Activated naive CD4-positive, alpha-beta T cell (primary cell): Measurements from ENCODE around the gene MRE11.
"Not testable (repeated sequence)": the region's sequence is repeated elsewhere in the genome, so short reads cannot be mapped to it uniquely, and the experiment has no call there.

Experiments
- DNase-seq, 4 experiments: peaks; one replicate each; lab custom pipeline; 2025; lab: John Stamatoyannopoulos, UW

Gene MRE11

DNA sequence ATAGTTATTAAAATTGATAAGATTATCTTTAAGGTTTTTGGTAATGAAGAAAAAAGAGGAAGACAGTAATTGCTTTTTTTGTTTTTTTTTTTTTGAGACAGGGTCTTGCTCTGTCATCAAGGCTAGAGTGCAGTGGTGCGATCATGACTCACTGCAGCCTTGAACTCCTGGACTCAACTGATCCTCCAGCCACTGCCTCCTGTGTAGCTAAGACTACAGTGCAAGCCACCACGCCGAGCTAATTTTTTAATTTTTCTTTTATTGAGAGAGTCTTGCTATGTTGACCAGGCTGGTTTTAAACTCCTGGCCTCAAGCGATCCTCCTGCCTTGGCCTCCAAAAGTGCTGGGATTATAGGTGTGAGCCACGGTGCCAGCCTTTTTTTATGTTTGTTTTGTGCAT lies 12.9 kb upstream of the MRE11 start:
- DNase-seq = not testable (repeated sequence)

DNA sequence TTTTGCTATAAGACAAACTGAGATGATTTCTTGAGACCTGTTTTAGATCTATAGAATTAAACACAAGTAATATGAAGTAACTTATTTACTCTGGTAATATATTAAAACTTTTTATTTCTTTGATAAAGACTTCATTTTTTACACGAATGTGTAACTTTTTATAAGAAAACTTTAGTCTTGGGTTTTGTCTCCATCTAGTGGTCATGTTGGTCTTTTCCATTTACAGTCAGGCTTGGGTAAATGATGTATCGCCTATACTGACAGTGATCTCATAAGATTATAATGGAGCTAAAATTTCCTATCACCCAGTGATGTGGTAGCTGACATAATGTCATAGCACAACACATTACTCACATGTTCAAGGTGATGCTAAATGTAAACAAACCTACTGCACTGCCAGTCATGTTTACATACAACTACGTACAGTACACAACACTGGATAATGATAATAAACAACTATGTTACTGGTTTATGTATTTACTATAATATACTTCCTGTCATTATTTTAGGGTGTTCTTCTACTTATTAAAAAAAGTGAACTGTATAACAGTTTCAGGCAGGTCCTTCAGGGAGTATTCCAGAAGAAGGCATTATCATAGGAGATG lies 11.1 kb upstream of the MRE11 start:
- no peak for DNase-seq

DNA sequence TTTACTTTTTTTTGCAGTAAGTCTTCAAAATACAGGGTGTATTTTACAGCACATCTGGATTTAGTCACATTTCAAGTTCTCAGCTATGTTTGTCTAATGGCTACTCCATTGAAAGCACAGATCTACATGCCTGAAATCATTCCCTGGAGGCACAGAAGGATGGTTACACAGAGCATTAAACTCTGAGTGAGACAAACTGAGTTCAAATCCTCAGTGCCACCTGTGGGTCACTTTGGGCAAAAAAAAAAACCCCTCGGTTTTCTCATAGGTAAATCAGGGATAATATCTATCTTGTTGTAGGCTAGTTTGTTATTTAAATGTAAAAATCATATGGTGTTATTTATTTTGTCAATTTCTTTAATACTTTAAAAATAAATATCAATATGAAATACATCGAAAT lies 7.9 kb upstream of the MRE11 start:
- no peak for DNase-seq

DNA sequence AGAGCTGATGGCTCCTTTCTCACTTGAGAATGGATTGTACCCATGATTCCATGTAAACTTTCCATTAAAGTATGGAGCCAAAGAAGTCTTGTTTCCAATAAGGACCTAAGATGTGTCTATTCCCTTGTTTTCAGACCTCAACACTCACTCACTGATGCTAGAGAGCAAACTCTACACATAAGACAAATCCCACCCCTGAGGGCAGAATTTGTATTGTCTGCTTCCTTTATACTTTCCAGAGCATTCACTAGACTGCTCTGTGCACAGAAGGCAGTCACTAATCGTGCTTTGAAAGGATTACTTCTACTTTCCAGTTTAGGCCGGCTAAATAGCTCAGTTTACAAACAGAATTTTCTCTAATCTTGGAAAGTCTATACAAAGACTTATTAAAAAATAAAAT lies 6.5 kb upstream of the MRE11 start:
- DNase-seq = no peak

DNA sequence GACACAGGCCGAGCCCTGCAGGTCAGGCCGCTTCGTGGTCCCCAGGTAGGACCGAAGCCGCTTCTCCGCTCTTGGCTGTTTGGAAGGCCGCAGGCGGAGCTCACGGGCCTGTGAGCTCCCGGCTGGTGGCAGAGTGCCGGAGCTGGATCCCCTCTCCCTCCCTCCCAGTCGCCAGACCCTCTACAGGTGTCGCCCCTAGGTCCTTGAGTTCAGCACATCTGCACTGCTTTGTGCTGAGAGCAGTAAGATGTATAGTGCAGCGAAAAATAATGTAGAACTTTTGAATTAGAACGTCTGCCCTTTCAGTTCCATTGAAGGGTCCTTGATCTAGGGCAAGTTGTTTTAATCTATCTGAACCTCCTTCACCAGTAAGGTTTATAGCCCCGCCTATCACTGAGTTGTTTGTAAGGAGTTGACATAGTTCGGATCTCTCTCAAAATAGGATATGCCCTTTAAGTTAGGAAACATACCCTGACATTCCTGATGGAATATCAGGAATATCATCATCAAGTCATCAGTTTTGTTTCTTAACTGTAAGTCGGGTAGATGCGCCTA lies 559 bp upstream of the MRE11 start:
- DNase-seq = no peak

DNA sequence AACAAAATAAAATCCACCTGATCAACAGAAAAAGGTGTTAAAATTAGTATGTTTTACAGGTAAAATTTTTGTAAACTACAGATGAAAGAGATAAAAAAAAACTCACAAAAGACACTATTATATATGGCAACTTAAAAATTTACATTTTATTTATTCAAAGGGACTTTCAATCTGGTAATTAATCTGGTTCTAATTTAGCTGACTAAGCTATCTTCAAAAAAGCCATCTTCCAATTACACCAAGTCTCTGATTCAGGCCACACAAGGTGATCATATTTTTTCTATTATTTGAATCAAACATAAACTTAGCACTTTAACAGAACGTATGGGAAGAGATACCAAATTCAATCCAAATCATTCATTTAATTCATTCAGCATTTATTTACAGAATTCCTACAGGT lies 7.6 kb downstream of the MRE11 start:
- DNase-seq = no peak

DNA sequence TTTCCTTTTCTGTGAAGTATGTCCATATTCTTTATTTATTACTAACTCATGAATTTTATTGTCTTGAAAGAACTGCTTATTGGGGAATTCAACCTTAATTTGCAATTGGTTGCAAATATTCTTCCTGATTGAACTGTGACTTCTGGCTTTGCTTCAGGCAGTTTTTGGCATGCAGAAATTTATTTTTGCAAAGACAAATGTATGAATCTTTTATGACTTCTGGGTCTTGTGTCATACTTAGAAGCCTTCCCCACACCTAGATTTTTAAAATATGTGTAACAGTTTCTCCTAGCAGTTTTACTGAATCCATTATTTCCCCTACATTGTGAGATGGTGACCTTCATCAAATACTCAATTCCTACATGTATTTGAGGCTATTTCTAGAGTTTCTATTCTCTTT lies 12.3 kb downstream of the MRE11 start:
- no peak for DNase-seq

DNA sequence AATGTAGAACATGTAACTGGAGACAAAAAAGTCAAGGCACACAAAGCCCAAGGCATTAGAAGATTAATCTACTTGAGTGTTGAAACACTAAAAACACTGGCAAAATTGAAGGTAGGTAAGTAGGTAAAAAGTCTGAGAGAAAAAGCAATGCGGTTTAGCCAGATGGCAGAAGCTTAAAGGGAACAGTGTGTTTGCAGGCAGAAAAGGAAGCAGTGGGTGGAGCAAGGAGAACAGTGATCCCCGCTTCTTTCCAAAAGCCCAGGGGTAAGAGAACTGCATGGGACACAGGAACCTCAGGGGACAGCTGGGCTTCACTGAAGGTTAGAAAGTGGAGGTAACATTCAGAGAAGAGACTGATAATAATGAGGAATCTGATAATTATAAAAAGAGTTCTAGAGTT lies 16.0 kb downstream of the MRE11 start:
- no peak for DNase-seq

DNA sequence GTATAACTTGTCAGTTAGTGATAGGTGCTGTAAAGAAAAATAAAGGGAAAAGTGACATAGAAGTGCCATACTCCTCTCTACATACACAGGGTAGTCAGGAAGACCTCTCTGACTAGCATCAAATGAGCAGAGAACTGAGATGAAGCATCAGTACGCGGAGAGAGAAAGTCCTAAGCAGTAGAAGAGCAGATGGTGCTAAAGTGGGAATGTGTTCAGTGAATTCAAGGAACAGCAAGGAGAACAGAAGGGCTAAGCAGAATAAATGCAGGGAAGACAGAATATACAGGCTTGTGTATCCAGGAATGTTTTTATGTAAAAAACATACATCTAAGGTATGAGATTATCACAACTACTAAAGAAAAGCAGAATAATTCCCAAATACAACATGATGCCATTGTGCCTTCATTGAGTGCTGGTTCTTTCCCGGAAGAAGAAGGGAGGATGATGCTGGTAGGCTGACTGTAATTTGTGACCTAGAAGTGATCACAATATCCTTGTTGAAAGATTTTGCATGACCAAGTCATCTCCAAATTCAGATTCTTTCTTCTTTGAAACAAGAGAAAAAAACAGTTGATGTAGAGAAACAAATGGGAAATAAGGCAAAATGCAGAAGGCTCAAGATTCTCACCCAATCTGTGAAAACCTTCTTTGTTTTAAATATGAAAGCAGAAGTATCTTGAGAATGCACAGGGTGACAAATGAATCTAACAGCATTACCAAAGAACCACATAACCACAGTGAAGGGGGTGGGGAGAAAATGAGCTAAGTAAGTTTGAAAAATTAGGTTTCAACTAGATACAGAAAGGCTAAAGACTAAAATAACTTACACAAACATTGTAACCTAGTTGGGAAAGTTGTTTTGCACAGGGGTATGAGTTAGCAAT lies 20.5 kb downstream of the MRE11 start:
- DNase-seq = no peak

DNA sequence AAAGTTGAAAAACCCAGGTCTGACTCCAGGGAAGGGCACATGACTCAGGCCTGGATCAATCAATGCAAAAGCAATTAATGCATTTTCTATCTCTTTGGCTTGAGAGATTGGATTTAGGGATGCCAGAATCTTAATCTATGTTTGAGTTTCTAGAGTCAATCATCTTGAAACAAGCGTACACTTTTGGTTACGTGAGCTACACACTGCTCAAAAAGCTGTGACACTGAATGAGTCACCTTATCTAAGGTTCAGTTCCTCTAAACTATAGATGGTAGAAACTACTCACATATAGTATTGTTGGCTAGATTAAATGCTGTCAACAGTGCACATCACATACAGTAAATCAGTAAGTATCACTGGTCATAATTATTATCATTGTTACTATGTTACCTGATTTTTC lies 24.2 kb downstream of the MRE11 start:
- DNase-seq = no peak

DNA sequence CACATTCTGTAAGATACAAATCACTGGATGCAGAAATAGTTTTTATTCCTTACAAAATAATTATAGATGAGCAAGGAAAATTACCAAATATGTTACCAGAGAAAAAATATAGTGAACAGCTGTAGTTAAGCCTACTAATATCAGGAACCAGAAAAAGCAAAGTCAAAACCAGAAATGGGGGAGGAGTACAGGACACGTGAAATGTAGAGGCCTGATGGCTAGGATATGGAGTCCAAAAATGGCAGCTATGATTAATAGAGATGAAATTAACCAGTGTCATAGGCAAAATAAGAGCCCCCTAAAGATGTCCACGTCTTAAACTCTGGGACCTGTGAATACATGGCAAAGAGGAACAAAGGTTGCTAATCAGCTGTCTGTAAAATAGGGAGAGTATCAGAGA lies 34.1 kb downstream of the MRE11 start:
- no peak for DNase-seq

DNA sequence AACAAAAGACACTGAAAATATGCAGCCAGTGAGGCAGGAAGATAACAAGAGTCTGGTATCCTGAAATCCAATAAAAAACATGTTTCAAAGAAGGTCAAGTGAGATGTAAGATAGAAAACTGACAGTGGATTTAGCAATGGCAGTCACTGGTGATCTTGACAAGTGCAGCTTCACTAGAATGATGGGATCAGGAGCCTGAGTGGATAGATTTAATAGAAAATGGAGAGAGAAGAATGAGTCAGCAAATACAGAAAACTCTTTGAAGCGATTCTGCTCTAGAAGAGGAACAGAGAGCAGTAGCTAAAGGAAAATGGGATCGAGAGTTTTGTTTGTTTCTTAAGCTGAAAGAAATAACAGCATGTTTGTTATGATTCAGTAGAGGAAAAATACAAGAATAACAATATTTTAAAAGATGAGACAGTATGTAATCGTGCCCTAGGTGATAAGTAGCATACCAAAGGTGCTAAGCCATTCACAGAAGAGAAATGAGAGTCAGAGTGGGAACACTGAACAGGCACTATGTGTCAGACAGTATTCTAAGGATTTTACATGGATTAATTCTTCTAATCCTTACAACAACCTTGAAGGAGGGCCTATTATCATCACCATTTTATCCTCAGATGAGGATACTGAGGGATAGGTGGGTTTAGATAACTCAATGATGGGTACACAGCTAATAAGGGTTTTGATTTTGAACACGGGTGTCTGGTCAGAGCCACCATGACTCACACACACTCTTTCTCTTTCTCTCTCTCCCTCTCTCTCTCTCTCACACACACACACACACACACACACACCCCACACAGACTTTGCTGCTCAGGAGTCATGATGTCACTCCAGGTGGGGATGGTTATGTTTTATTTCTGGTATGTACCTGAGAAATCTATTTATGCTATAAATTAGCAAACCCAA lies 36.3 kb downstream of the MRE11 start:
- no peak for DNase-seq

DNA sequence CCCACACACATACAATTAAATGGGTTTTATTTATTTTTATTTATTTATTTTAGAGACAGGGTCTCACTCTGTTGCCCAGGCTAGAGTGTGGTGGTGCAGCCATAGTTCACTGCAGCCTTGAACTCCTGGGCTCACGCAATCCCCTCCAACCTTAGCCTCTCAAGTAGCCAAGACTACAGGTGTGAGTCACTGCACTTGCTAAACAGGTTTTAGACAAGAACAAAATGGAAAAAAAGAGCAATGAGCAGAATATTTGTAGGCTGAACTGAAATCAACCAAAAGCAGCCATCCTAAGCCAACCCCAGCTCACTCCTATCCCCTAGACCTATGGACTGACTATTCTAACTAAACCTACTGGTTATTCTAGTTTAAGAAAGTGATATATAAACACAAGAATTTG lies 37.8 kb downstream of the MRE11 start:
- DNase-seq = no peak

DNA sequence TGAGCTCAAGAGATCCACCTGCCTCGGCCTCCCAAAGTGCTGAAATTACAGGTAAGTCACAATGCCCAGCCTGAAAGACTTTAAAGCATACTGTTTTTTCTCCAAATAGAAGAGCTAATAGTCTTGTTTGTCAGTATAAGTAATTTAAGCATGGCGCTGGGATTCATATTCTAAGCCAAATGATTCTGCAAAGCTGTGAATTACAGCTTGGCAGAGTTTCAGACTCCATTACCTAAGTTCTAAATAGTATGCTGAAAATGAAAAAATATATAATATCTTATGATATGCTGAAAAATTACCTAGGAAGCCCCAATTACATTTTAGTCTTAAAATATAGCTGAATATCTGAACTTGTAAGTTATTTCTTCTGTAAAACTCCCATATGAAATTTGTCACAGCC lies 39.3 kb downstream of the MRE11 start:
- DNase-seq = no peak

DNA sequence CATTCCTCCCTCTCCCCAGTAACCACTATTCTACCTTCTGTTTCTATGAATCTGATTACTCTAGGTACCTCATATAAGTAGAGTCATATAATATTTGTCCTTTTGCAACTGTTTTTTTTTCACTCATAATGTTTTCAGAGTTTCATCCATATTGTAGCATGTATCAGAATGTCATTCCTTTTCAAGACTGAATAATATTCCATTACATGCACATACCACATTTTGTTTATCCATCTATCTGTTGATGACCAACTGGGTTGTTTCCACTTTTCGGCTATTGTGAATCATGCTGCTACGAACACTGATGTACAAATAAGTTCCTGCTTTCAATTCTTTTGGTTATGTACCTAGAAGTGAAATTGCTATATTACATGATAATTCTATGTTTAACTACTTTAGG lies 40.7 kb downstream of the MRE11 start:
- DNase-seq = no peak

DNA sequence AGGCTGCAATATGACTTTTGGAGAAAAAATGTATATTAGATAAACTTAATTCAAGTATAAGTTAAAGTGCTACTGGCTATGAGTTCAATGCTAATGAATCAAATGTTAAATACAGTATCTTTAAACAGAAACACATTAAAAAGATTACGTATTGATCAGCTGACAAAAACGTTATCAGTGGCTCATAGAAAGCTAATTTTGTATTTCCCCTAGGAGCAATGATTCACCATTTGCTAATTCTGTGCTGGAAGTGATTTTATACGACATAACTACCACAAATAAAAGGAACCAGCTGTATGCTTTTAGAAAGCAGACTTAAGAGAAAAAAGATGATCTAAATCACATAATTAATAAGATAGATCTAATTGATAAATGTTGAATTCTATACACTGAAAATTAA lies 43.6 kb downstream of the MRE11 start:
- no peak for DNase-seq

DNA sequence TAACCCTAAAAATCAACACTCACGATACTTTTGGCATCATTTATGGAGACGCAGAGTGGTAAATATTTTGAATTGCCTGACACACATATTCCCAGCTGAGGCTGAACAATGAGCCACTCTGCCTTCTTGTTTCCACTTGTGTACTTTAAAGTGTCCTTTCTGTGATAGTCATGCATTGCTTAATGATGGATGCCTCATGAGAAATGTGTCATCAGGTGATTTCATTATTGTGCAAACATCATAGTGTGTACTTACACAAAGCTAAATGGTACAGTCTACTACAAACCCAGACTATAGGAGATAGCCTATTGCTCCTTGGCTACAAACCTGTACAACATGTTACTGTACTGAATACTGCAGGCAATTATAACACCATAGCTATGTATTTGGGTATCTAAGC lies 44.2 kb downstream of the MRE11 start:
- DNase-seq = no peak

DNA sequence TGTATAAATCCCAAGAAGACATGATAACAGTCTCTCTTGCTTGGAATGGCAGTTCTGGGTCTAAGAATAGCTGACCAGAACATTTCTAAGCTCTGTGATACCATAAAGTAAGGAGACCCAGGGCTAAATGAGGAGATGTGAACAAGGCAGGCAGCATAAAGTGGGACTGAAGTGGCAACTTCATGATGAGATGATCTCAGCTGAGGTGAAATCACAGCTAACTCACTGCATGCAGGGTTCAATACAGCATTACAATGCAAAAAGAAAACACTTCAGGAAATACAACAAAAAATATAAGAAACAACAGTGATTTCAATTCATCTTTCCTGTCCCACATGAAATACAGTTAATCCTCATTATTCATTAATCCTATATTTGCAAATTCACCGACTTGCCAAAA lies 44.6 kb downstream of the MRE11 start:
- DNase-seq = no peak

DNA sequence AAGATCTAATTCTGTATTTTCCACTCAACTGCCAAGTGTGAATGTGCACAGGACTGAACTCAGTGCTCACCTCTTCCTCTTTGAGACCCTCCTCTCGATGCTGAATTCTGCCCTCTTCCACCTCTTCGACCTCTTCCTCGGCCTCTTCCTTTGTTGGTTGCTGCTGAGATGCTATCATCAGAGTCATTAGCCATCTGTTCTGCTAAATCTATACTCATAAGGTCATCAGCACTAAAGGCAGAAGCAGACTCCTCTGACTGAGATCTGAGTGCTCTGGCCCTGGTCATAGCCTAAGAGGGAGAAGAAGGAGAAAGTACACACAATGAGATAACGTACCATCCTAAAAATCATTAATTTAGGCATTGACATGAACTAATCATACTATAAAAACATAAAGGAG lies 46.5 kb downstream of the MRE11 start:
- DNase-seq = no peak

DNA sequence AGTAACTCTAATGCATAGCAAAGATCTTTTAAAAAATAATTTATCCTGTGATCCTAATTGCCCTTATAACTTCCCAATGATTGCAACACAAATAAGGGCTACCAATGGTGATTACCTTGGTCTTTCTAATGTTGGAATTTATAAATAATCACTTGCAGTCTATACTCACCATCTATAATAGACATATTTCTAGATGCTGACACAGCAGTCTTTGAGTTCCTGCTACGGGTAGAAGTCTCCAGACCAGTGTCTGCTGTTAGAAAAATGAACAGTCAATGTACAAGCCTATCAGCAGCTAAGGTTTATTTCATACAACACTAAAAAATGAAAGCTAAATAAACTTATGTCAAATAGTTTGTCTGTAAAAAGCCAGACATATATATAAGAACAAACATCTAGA lies 48.0 kb downstream of the MRE11 start:
- DNase-seq = no peak

DNA sequence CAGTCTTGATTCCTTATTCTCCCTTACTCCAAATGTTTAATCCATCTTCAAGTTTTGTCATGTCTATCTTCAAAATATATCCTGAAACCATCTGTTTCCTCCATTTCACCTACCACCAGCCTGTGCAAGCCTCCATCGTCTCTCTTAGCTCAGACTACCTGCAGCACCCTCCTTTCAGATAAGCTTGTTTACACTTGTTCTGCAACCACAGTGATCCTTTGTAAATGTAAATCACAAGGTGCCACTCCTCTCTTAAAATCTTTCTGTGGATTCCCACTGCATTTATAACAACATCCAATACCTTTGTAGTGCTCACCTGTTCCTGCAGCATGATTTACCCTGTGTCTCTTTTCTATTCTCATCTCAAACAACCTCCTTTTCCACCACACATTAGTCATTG lies 60.6 kb downstream of the MRE11 start:
- no peak for DNase-seq

DNA sequence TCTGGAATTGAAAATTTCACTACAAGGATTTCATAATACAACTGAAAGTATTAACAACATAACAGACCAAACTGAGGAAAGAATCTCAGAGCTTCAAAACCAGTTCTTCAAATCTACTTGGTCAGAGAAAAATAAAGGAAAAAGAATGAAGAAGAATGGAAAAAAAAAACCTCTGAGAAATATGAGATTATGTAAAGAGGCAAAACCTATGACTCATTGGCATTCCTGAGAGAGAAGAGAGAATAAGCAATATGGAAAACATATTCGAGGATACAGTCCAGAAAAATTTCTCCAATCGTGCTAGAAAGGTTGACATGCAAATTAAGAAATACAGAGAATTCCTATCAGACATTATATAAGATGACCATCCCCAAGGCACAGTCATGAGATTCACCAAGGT lies 69.0 kb downstream of the MRE11 start:
- DNase-seq = no peak

DNA sequence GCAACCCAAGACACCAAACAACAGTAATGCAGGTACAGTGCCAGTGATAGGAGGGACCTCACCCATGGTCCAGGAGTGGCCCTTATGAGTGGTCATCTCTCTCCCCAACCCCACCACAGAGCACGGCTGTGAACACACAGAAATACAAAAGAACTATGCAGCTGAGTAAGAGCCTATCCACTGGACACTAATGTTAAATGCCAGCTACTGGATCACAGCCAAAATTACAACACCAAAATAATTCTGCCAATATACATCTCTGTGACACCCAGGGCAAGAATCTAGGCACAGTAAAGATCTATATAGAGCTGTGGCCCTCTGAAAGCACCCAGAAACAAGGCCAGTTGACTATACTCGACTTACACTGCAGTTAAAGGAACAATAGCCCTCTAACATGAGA lies 69.6 kb downstream of the MRE11 start:
- DNase-seq = no peak
